Camera-type eye (tissue), 1 donor: ENCODE results near the gene SYCE1L. TPM values are rescaled to one million over a fixed set of nuclear protein-coding genes. Genes with fewer than 3 reads are reported as not detected.

Source experiments
- total RNA-seq: library from RNA; depleted of rRNA; stranded (reverse); fragments of >200 nt; gene quantifications from one replicate; pipeline ENCODE4 v1.2.3, GENCODE V29; 2014

SYCE1L gene
- 6.0 TPM for total RNA-seq

DNA sequence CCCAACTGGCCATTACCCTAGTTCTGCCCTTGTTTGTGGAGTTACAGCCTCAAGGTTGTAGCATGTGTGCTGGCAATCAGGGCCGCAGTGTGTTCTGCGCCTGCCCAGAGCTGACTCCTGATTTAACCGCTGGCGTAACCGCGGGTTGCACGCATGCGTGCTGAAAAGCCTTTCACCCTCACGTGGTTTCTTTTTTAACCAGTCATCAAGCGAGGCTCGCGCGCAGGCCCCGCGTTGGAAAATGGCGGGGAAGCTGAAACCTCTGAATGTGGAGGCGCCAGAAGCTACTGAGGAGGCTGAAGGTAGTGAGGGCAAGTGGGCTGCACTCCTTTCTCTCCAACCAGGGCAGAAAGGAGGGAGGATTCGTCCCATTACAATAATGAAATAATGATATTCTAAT, at the start of gene SYCE1L:
SYCE1L (plus strand) TSS at position 198 of the 400 bp plus-strand sequence; CDS start at position 242, 44 bp downstream.

GRCh38 chr16:77190478-77191258, 8.5 kb upstream of the SYCE1L start, which contains the start of gene MON1B:
MON1B (plus strand) TSS chr16:77191190; CDS start chr16:77191486, 296 bp downstream.

Other genes with a start within 250 kb of the SYCE1L start
- gene MON1B, start 8.2 kb upstream of the SYCE1L start, total RNA-seq, result 19.7 TPM
- gene ADAMTS18, start 235.6 kb downstream of the SYCE1L start, total RNA-seq, result 49.5 TPM